Measurements from ENCODE around the gene FGF2.

The FGF2 gene

GRCh38 chr4:122946142-122946541 lies 119.5 kb downstream of the FGF2 start:
- DNase-seq, result no peak
